ENCODE measurements around the gene SC5D. TPM values are rescaled to one million over a fixed set of nuclear protein-coding genes. Genes with fewer than 3 reads are reported as not detected.

The SC5D gene
- total and polyA plus RNA-seq, 12 donors, result 18.3 to 317 (median 42.6) TPM

GRCh38 chr11:121295246-121296029 is 2.9 kb downstream of the SC5D start:
- Histone ChIP-seq H3K9me3 (replicated peaks in 1 of 3) (no peaks in the 10 kb centered on the region), H3K27me3 (no peaks in the 10 kb centered on the region), H3K4me1 (replicated peaks in 1 of 2) (peaks cover 5 to 16% of the 10 kb centered on the region in 2 donors), H3K36me3 (replicated peaks in 1 of 2) (no peaks in the 10 kb centered on the region), H3K27ac (no peak overlapping the region), H3K4me3 (no peak overlapping the region)
- WGBS, 4 donors, result 91 to 92% (median 92%) methylated on average over 8 of the region's 8 CpGs
- TF ChIP-seq POLR2A (IDR thresholded peaks at IDR 0.05), result no peak
- no peak for TF ChIP-seq CTCF (IDR thresholded peaks at IDR 0.05)
- intact Hi-C loops (cut with DNase I), result no loop called here
- DNase-seq, result no peak

DNA sequence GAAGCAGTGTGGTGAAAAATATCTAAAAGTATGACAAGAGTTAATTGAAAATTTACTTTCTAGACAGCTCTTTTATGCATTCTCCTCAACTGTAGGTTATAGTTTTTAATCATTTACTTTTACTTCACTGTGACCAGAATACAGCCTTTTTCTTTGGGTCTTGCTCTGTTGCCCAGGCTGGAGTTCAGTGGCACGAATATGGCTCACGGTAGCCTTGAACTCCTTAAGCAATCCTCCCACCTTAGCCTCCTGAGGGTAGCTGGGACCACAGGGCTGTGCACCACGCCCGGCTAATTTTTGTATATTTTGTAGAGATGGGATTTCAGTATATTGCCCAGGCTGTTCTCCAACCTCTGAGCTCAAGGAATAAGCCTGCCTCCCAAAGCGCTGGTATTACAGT is 5.3 kb downstream of the SC5D start:
- Histone ChIP-seq H3K4me3 (no peak overlapping the region), H3K9me3 (replicated peaks in 1 of 3) (no peaks in the 10 kb centered on the region), H3K27me3 (no peaks in the 10 kb centered on the region), H3K27ac (no peak overlapping the region), H3K4me1 (replicated peaks in 1 of 2) (peaks cover 0 to 23% of the 10 kb centered on the region in 2 donors), H3K36me3 (replicated peaks in 1 of 2) (no peaks in the 10 kb centered on the region)
- DNase-seq, result no peak
- WGBS, 4 donors, result 94 to 97% (median 97%) methylated on average over 5 of the region's 5 CpGs
- TF ChIP-seq POLR2A (IDR thresholded peaks at IDR 0.05) (no peak), CTCF (IDR thresholded peaks at IDR 0.05) (no peak)
- intact Hi-C loops (cut with DNase I), result no loop called here

DNA sequence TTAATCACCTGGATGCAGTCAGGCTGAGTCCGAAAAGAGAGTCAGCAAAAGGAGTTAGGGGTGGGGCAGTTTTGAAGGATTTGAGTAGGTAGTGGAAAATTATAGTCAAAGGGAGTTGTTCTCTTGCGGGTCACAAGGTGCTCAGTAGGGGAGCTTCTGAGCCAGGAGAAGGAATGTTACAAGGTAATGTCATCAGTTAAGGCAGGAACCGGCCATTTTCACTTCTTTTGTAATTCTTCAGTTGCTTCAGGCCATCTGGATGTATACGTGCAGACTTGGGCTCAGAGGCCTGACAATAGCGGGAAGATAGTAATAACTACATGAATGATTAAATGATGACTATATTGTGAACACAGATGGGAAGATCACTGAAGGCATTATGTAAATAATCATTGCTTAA is 6.2 kb downstream of the SC5D start:
- TF ChIP-seq POLR2A (IDR thresholded peaks at IDR 0.05) (no peak), CTCF (IDR thresholded peaks at IDR 0.05) (no peak)
- peaks cover 0 to 18% of the 10 kb centered on the region in 2 donors for H3K4me1 ChIP-seq (replicated peaks in 1 of 2)
- WGBS, 4 donors, result 95 to 98% (median 97%) methylated on average over 5 of the region's 5 CpGs
- H3K4me3 ChIP-seq, result no peak overlapping the region
- no peaks in the 10 kb centered on the region for H3K27me3 ChIP-seq
- no peaks in the 10 kb centered on the region for H3K9me3 ChIP-seq (replicated peaks in 1 of 3)
- H3K27ac ChIP-seq, result no peak overlapping the region
- intact Hi-C loops (cut with DNase I), result no loop called here
- no peaks in the 10 kb centered on the region for H3K36me3 ChIP-seq (replicated peaks in 1 of 2)
- no peak for DNase-seq

DNA sequence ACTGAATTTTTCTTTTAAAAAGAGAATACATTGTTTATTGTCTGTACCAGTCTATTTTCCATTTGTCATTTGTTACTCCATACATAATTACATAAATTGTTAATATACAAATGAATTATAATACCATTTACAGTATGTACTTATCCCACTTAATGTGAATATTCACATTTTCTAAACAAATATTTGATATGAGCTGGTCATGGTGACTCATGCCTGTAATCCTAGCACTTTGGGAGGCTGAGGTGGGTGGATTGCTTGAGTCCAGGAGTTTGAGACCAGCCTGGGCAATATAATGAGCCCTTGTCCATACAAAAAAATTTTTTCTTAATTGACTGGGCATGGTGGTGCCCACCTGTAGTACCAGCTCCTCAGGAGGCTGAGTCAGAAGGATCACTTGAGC is 6.8 kb downstream of the SC5D start:
- Histone ChIP-seq H3K4me1 (replicated peaks in 1 of 2) (peaks cover 0 to 13% of the 10 kb centered on the region in 2 donors), H3K4me3 (no peak overlapping the region), H3K27ac (no peak overlapping the region), H3K27me3 (no peaks in the 10 kb centered on the region), H3K9me3 (replicated peaks in 1 of 3) (no peaks in the 10 kb centered on the region), H3K36me3 (replicated peaks in 1 of 2) (peaks cover 0 to 2% of the 10 kb centered on the region in 2 donors)
- TF ChIP-seq POLR2A (IDR thresholded peaks at IDR 0.05) (no peak), CTCF (IDR thresholded peaks at IDR 0.05) (no peak)
- DNase-seq, result no peak
- intact Hi-C loops (cut with DNase I), result no loop called here

Measured in adrenal gland (tissue), 12 donors.